K562 (cell line): ENCODE results near the gene SEMA5A. TPM values are rescaled to one million over a fixed set of nuclear protein-coding genes. Genes with fewer than 3 reads are reported as not detected.

Source experiments
- ATAC-seq: fragments of 200-7000 bp; cut with Tn5 transposase; 3 replicates; pipeline ENCODE4 v1.9.1; 2020; ENCODE audit warnings: moderate library complexity
- BruUV-seq: library from RNA; stranded (reverse); fragments of 400-500 nt; replicated peaks from 2 replicates; lab custom pipeline; 2021; lab: Mats Ljungman, UMichigan
- CTCF ChIA-PET: fragments of 300-600 bp; formaldehyde crosslinking; extraction: SDS; loops from one replicate; lab custom pipeline; 2021; ENCODE audit warnings: low intra/inter-chr PET ratio; lab: Yijun Ruan, JAX
- POLR2A ChIA-PET: fragments of 300-600, 350-650 bp; sonication (Branson Sonifier 250); formaldehyde crosslinking; extraction: SDS; loops from one replicate; lab custom pipeline; 2021; ENCODE audit warnings: antibody characterized with exemption, inconsistent platforms; lab: Yijun Ruan, JAX
- DNase-seq, 4 experiments: peaks; one replicate each; pipeline versions ENCODE4 v3.0.0 to v3.0.0-alpha.2; 2011 to 2018; ENCODE audit warnings: low spot score in 3 of 4, mixed read lengths in 3 of 4; ENCODE audit errors: extremely low read depth in 1 of 4
- FAIRE-seq: peaks from 2 replicates; lab custom pipeline; 2011; peaks lifted over from hg19 to GRCh38; lab: Jason Lieb, UNC
- H2AFZ ChIP-seq: 2 replicates; pipeline ENCODE4 v1.6.0; 2011; ENCODE audit warnings: low read depth, low read length, control low read depth, inconsistent platforms
- H3K27ac ChIP-seq: fragments of 200-600 bp; 3 replicates; pipeline ENCODE4 v1.8.0; 2011; ENCODE audit warnings: low read depth, mild to moderate bottlenecking, control low read depth, inconsistent platforms, low read length, moderate library complexity, mixed read lengths; ENCODE audit errors: extremely low read depth
- H3K27me3 ChIP-seq, 2 experiments: fragments of 300-600 bp in 1 of 2; 2 replicates in 1 of 2; 3 replicates in 1 of 2; pipeline versions ENCODE4 v1.6.0 to v1.8.0; 2011; ENCODE audit warnings: inconsistent platforms in 2 of 2, low read length in 2 of 2, mild to moderate bottlenecking in 1 of 2, mixed read lengths in 1 of 2, moderate library complexity in 1 of 2; ENCODE audit not compliant: control insufficient read depth in 2 of 2, insufficient read depth in 2 of 2
- H3K36me3 ChIP-seq: fragments of 300-600 bp; 3 replicates; pipeline ENCODE4 v1.8.0; 2011; ENCODE audit warnings: mild to moderate bottlenecking, low read length, inconsistent platforms; ENCODE audit not compliant: control insufficient read depth, insufficient read depth
- H3K4me1 ChIP-seq, 2 experiments: fragments of 200-600 bp in 1 of 2; replicated peaks in 1 of 2; 2 replicates in 1 of 2; 3 replicates in 1 of 2; pipeline versions ENCODE4 v1.5.1 to v1.8.0; 2011; ENCODE audit warnings: inconsistent platforms in 2 of 2, low read length in 2 of 2, mild to moderate bottlenecking in 1 of 2, mixed read lengths in 1 of 2, moderate library complexity in 1 of 2; ENCODE audit not compliant: control insufficient read depth in 2 of 2, insufficient read depth in 2 of 2
- H3K4me2 ChIP-seq: 2 replicates; pipeline ENCODE4 v1.6.1; 2011; ENCODE audit warnings: low read length, control low read depth, inconsistent platforms, mixed read lengths; ENCODE audit not compliant: insufficient read depth
- H3K4me3 ChIP-seq: fragments of 200-600 bp; sonication (generic), shearing (Covaris generic); 2 replicates; pipeline ENCODE4 v1.5.1; 2016; ENCODE audit warnings: control low read depth, inconsistent platforms
- H3K79me2 ChIP-seq: fragments of 200-600 bp; 3 replicates; pipeline ENCODE4 v1.8.0; 2011; ENCODE audit warnings: low read length, inconsistent platforms; ENCODE audit not compliant: control insufficient read depth, insufficient read depth
- H3K9ac ChIP-seq, 2 experiments: 2 replicates each; pipeline versions ENCODE4 v1.6.0 to v1.6.1; 2011; ENCODE audit warnings: low read depth in 2 of 2, low read length in 2 of 2, control low read depth in 1 of 2, inconsistent platforms in 1 of 2, mild to moderate bottlenecking in 1 of 2, mixed read lengths in 1 of 2; ENCODE audit not compliant: insufficient read depth in 1 of 2
- H3K9me1 ChIP-seq: one replicate; pipeline ENCODE4 v1.6.0; 2011; ENCODE audit warnings: inconsistent platforms, mild to moderate bottlenecking, low read length, moderate library complexity; ENCODE audit not compliant: control insufficient read depth, insufficient read depth
- H3K9me3 ChIP-seq: replicated peaks from 2 replicates; pipeline ENCODE4 v1.5.1; 2011; ENCODE audit warnings: low read depth, low read length, inconsistent platforms; ENCODE audit not compliant: control insufficient read depth, insufficient read depth
- H4K20me1 ChIP-seq: replicated peaks from 2 replicates; pipeline ENCODE4 v1.6.1; 2011; ENCODE audit warnings: low read length, inconsistent platforms, mixed read lengths; ENCODE audit not compliant: control insufficient read depth, insufficient read depth
- BRCA1 ChIP-seq, 2 experiments: fragments of 450-650 bp in 1 of 2; sonication (generic) in 1 of 2; formaldehyde crosslinking in 1 of 2; IDR thresholded peaks; 2 replicates each; pipeline versions ENCODE4 v1.5.0 to v1.6.1; 2017 to 2020; ENCODE audit warnings: mild to moderate bottlenecking in 1 of 2, missing genetic modification reagents in 1 of 2
- CHAMP1 ChIP-seq: fragments of 450-650 bp; IDR thresholded peaks from 2 replicates; pipeline ENCODE4 v1.6.1; 2016; ENCODE audit warnings: mild to moderate bottlenecking
- HDAC2 ChIP-seq: fragments of 450-650 bp; IDR thresholded peaks from 2 replicates; pipeline ENCODE4 v1.6.1; 2016; ENCODE audit warnings: mild to moderate bottlenecking
- KDM5B ChIP-seq: fragments of 200-600 bp; sonication (generic); IDR thresholded peaks from 2 replicates; pipeline ENCODE4 v1.6.1; 2012; ENCODE audit warnings: low read depth, mild to moderate bottlenecking, moderate library complexity, low read length, control low read depth, inconsistent platforms; ENCODE audit not compliant: insufficient replicate concordance
- SMARCA5 ChIP-seq: fragments of 450-650 bp; IDR thresholded peaks from 2 replicates; pipeline ENCODE4 v1.6.1; 2016
- TAF9B ChIP-seq: fragments of 450-650 bp; IDR thresholded peaks from 2 replicates; pipeline ENCODE4 v1.6.1; 2018; ENCODE audit warnings: mild to moderate bottlenecking; ENCODE audit not compliant: partially characterized antibody
- ZC3H11A ChIP-seq: IDR thresholded peaks from 2 replicates; pipeline ENCODE4 v1.6.1; 2012; ENCODE audit warnings: low read depth, low read length, improper control_type of control experiment
- ZNF277 ChIP-seq: fragments of 250-450 bp; sonication (Bioruptor Pico); IDR thresholded peaks from 2 replicates; pipeline ENCODE4 v1.8.0; 2022; ENCODE audit warnings: inconsistent platforms, mild to moderate bottlenecking, moderate library complexity, borderline replicate concordance
- ZNF512 ChIP-seq: IDR thresholded peaks from 2 replicates; pipeline ENCODE4 v1.6.1; 2016; ENCODE audit warnings: missing genetic modification characterization, missing compliant biosample characterization
- ZNF780A ChIP-seq: fragments of 250-450 bp; sonication (Bioruptor Pico); IDR thresholded peaks from 2 replicates; pipeline ENCODE4 v1.5.0; 2021; ENCODE audit warnings: mild to moderate bottlenecking
- WGBS: fragments of 100-300 bp; shearing (Covaris generic); methylation state at CpG from one replicate; pipeline ENCODE4 v1.1.6; 2016; ENCODE audit warnings: low coverage, mixed read lengths; ENCODE audit not compliant: insufficient coverage; ENCODE audit errors: missing lambda C conversion rate; 5-methylcytosine and 5-hydroxymethylcytosine counted together
- in situ Hi-C: fragments of 300-500 bp; cut with MboI; formaldehyde crosslinking; loops from 4 replicates; pipeline ENCODE4 v1.15.0; 2018; ENCODE audit warnings: inconsistent platforms, mixed read lengths
- intact Hi-C: fragments of 100-400 bp; cut with micrococcal nuclease; formaldehyde crosslinking; loops from 2 replicates; pipeline ENCODE4 v1.14.2; 2022
- polyA plus RNA-seq, 8 experiments: library from polyadenylated mRNA; depleted of rRNA in 4 of 8; stranded (reverse) in 5 of 8; unstranded in 3 of 8; fragments of >200 nt; fragmentation: Nextera tagmentation in 2 of 8; fragmentation: Illumina TruSeq in 1 of 8; extraction: Ambion mirVana in 2 of 8; extraction: Trizol in 1 of 8; gene quantifications; 2 replicates each; pipeline versions ENCODE4 v1.2.1 to v1.2.3, GENCODE V29; 2011 to 2014; ENCODE audit warnings: inconsistent platforms in 1 of 8, missing spikeins in 1 of 8
- total RNA-seq, 7 experiments: library from RNA; depleted of rRNA in 6 of 7; stranded (reverse); fragments of >200 nt in 6 of 7; fragmentation: Illumina TruSeq in 2 of 7; extraction: Trizol in 2 of 7; gene quantifications; 2 replicates each; pipeline versions ENCODE4 v1.2.1 to v1.2.3, GENCODE V29; 2011 to 2021; ENCODE audit warnings: low replicate concordance in 1 of 7

SEMA5A gene
- total and polyA plus RNA-seq, 9 of the 15 experiments (the other 6 are each of a cell fraction or from before 2014, with no cell fraction given), result 0.02 TPM; not detected in 8

GRCh38 chr5:9104571-9105339 is 441.1 kb downstream of the SEMA5A start (continued):
- TF ChIP-seq ZNF277 (CRISPR knock-in tag) (no peak), BRCA1 (IDR thresholded peaks at IDR 0.05) (no peak), BRCA1 (CRISPR knock-in tag; IDR thresholded peaks at IDR 0.05) (no peak), HDAC2 (no peak)

GRCh38 chr5:9103290-9103689 is 442.6 kb downstream of the SEMA5A start:
- Histone ChIP-seq H3K27me3 (no peaks in the 10 kb centered on the region), H3K9me1 (no peaks in the 10 kb centered on the region), H3K9me3 (no peaks in the 10 kb centered on the region), H3K27ac (no peak overlapping the region), H3K9ac (no peak overlapping the region), H2AFZ (no peak overlapping the region), H3K79me2 (no peaks in the 10 kb centered on the region), H4K20me1 (no peaks in the 10 kb centered on the region), H3K4me1 (no peaks in the 10 kb centered on the region), H3K36me3 (no peaks in the 10 kb centered on the region), H3K4me2 (no peak overlapping the region), H3K4me3 (no peak overlapping the region)
- FAIRE-seq (no peak), DNase-seq (no peak), ATAC-seq (no peak)
- BruUV-seq, result no TSS peak
- CTCF ChIA-PET, result no interaction called here
- TF ChIP-seq CHAMP1 (no peak), ZC3H11A (no peak), ZNF512 (no peak), SMARCA5 (no peak), ZNF780A (no peak), TAF9B (no peak), KDM5B (no peak)
- in situ Hi-C loops, result no loop called here
- POLR2A ChIA-PET, result no interaction called here
- WGBS, result 1% methylated on average over 4 of the region's 4 CpGs
- intact Hi-C loops, result no loop called here
